Activated naive CD8-positive, alpha-beta T cell treated with anti-CD3 and anti-CD28 coated beads, Interleukin-2, amount 50 U/mL, for 24 hours (primary cell): ENCODE measurements around the gene CFDP1.

Source experiments
- ATAC-seq: fragments of 150-1000 bp; cut with Tn5 transposase; one replicate; pipeline ENCODE4 v1.10.0; 2021
- DNase-seq: peaks from one replicate; pipeline ENCODE4 v3.0.0; 2021
- H3K27ac Mint-ChIP-seq: one replicate; pipeline ENCODE4 v1.8.0; 2021; ENCODE audit warnings: mild to moderate bottlenecking, mixed read lengths
- H3K27me3 Mint-ChIP-seq: one replicate; pipeline ENCODE4 v1.8.0; 2021; ENCODE audit warnings: mixed read lengths
- H3K36me3 Mint-ChIP-seq: one replicate; pipeline ENCODE4 v1.8.0; 2021; ENCODE audit warnings: low read depth, mixed read lengths
- H3K4me1 Mint-ChIP-seq: one replicate; pipeline ENCODE4 v1.8.0; 2021; ENCODE audit warnings: mixed read lengths
- H3K4me3 Mint-ChIP-seq: one replicate; pipeline ENCODE4 v1.8.0; 2021; ENCODE audit warnings: mild to moderate bottlenecking, moderate library complexity, mixed read lengths
- H3K9me3 Mint-ChIP-seq: one replicate; pipeline ENCODE4 v1.8.0; 2021; ENCODE audit warnings: mixed read lengths

The CFDP1 gene

GRCh38 chr16:75304521-75305363 is 128.6 kb downstream of the CFDP1 start:
- DNase-seq (no peak), ATAC-seq (no peak)
- H3K4me3 Mint-ChIP-seq, result no peak overlapping the region
- H3K9me3 Mint-ChIP-seq, result no peaks in the 10 kb centered on the region
- peaks cover 25% of the 10 kb centered on the region for H3K4me1 Mint-ChIP-seq
- peaks cover 56% of the 10 kb centered on the region for H3K36me3 Mint-ChIP-seq
- H3K27ac Mint-ChIP-seq, result peak overlapping the region; percentile 58
- no peaks in the 10 kb centered on the region for H3K27me3 Mint-ChIP-seq

DNA sequence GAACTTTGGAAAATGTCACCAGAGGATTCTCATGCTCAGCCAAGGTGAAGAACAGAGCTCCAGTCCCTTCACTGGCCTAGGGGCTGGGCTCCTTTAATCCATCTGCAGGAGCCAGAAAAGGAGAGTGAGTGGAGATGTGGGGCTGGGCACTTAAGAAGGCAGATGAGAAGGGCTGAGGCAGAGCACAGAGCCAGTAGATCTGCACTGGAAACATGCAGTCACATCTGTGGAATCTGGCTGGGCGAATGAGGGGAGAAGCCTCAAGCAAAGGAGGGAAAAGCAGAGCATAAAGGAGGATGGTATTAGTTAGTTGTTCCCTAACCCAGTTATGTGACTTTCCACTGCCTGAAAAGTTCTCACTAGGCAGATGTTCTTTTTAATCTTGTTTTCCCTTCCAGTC is 131.5 kb downstream of the CFDP1 start:
- ATAC-seq (no peak), DNase-seq (no peak)
- H3K27me3 Mint-ChIP-seq, result no peaks in the 10 kb centered on the region
- H3K4me1 Mint-ChIP-seq, result peaks cover 23% of the 10 kb centered on the region
- no peak overlapping the region for H3K4me3 Mint-ChIP-seq
- H3K27ac Mint-ChIP-seq, result no peak overlapping the region
- no peaks in the 10 kb centered on the region for H3K9me3 Mint-ChIP-seq
- H3K36me3 Mint-ChIP-seq, result peaks cover 65% of the 10 kb centered on the region

DNA sequence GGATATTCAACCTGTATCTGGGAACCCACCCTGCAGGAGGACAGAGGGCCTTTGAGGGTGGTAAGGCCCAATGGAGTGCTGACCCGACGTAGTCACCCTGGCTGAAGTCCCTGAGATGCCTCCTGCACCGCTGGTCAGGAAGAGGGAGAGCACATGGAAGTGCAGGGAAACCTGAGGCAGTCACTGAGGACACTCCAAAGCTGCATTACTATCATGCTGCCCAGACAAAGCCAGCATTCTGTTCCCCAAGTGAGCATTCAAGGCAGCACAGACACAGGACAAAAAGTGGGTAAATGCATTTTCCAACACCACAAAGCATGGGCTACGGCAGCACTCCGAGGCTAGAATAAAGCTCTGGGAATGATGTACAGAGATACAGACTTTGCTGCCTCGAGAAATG is 135.0 kb downstream of the CFDP1 start:
- no peaks in the 10 kb centered on the region for H3K4me1 Mint-ChIP-seq
- H3K27ac Mint-ChIP-seq, result no peak overlapping the region
- no peaks in the 10 kb centered on the region for H3K9me3 Mint-ChIP-seq
- peaks cover 58% of the 10 kb centered on the region for H3K36me3 Mint-ChIP-seq
- ATAC-seq (no peak), DNase-seq (no peak)
- H3K27me3 Mint-ChIP-seq, result no peaks in the 10 kb centered on the region
- H3K4me3 Mint-ChIP-seq, result no peak overlapping the region

DNA sequence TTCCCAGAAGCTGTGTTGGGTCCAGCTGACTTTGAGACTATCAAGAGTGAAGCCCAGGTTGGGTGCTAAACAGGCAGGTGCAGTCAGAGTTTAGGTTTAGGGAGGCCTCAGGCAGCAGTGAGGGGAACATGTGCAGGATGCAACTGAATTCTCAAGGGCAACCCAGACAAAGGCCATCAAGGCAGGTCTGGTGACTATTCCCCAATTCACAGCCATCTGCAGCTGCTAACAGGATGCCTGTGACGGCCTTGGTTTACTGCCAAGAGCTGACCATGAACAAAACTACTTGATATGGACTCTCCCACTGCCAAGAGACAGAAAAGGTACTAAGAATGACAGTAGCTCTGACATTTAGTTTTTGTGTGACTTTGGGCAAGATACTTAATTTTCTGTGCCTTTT is 136.7 kb downstream of the CFDP1 start:
- Mint-ChIP-seq H3K9me3 (no peaks in the 10 kb centered on the region), H3K4me1 (no peaks in the 10 kb centered on the region), H3K4me3 (no peak overlapping the region), H3K27ac (no peak overlapping the region), H3K27me3 (no peaks in the 10 kb centered on the region), H3K36me3 (peaks cover 64% of the 10 kb centered on the region)
- DNase-seq, result no peak
- no peak for ATAC-seq

DNA sequence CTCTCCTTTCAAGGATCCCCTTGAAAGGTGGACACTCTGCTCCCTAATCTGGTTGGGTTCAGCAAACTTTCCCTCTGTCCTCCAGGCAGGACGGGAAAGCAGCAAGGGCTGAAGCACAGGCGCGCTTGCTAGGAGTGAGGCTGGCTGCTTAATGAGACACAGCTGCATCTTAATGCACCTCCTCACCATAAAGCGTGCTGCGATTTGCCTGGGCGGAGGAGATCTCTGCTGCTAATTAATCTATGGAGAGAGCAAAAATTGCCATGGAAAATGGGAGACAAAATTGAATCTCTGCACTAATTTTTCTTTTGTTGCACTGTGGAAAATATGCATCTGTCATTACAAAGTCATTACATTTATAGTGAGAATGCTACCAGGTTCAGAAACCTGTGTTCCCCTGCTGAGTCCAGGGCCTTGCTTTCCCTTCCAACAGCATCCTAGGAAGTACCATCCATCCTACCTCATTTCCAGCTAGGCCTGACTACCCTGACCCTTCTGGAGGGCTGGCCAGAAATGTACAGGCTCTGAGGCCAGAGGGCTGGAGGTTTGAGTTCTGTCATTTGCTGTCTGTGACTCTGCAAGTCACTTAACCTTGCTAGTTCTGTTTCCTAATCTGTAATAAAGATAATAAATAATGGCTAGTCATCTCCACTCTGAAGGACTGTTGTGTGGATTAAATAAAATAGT is 138.4 kb downstream of the CFDP1 start:
- no peak overlapping the region for H3K4me3 Mint-ChIP-seq
- H3K9me3 Mint-ChIP-seq, result no peaks in the 10 kb centered on the region
- H3K27ac Mint-ChIP-seq, result no peak overlapping the region
- ATAC-seq, result no peak
- H3K36me3 Mint-ChIP-seq, result peaks cover 56% of the 10 kb centered on the region
- H3K4me1 Mint-ChIP-seq, result no peaks in the 10 kb centered on the region
- peaks cover 5% of the 10 kb centered on the region for H3K27me3 Mint-ChIP-seq
- no peak for DNase-seq

GRCh38 chr16:75293772-75294171 is 139.5 kb downstream of the CFDP1 start:
- Mint-ChIP-seq H3K36me3 (peaks cover 60% of the 10 kb centered on the region), H3K27ac (no peak overlapping the region), H3K9me3 (no peaks in the 10 kb centered on the region), H3K4me3 (no peak overlapping the region), H3K27me3 (peaks cover 14% of the 10 kb centered on the region), H3K4me1 (peaks cover 6% of the 10 kb centered on the region)
- ATAC-seq (no peak), DNase-seq (no peak)

- H3K27ac Mint-ChIP-seq, result no peak overlapping the region
- no peaks in the 10 kb centered on the region for H3K9me3 Mint-ChIP-seq
- peaks cover 12% of the 10 kb centered on the region for H3K4me1 Mint-ChIP-seq
- no peak overlapping the region for H3K4me3 Mint-ChIP-seq
- no peak for DNase-seq
- H3K36me3 Mint-ChIP-seq, result peaks cover 62% of the 10 kb centered on the region
- H3K27me3 Mint-ChIP-seq, result peaks cover 19% of the 10 kb centered on the region
- no peak for ATAC-seq
Observed at GRCh38 chr16:75293173-75293572, 140.1 kb downstream of the CFDP1 start.

DNA sequence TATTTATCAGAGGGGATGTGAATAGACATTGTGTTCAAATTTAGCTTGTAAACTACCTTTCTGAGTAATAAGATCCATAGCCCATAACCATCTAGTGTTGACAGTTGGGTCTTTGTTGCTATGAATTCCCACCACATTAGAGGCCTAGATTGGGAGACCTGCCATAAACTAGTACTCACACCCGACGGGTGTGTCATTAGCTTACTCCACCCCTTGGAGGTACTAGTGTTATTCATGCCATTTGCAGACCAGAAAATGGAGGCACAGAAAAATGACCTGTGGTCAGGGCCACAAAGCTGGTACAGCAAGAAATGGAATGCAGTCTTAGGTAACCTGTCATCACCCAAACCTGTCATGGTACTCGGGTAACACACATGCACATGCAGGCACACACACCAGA is 140.6 kb downstream of the CFDP1 start:
- H3K27ac Mint-ChIP-seq, result no peak overlapping the region
- H3K4me3 Mint-ChIP-seq, result no peak overlapping the region

DNA sequence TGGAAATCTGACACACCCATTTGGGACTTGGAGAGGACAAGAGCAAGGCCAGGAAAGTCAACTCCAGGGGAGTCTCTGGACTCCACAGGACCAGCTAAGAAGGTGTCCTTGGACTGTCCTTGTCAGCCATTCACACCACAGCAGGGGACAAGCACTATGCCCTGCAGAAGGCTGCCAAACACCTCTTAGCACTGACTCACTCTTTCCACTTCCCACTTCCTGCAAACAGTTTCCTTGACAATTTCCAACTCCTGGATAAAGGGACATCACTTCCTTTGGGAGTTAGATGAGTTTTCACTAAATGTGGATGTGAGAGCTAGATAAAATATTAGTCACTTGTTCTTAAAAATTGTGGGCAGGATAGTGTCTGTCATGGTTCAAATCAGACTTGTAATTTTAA is 144.1 kb downstream of the CFDP1 start:
- H3K4me1 Mint-ChIP-seq, result peaks cover 20% of the 10 kb centered on the region
- H3K4me3 Mint-ChIP-seq, result no peak overlapping the region
- DNase-seq (no peak), ATAC-seq (no peak)
- peaks cover 46% of the 10 kb centered on the region for H3K36me3 Mint-ChIP-seq
- no peaks in the 10 kb centered on the region for H3K9me3 Mint-ChIP-seq
- no peak overlapping the region for H3K27ac Mint-ChIP-seq
- peaks cover 37% of the 10 kb centered on the region for H3K27me3 Mint-ChIP-seq

More for the DNA sequence above, 140.6 kb downstream of the CFDP1 start:
- no peak for ATAC-seq
- DNase-seq, result no peak
- Mint-ChIP-seq H3K36me3 (peaks cover 58% of the 10 kb centered on the region), H3K27me3 (peaks cover 24% of the 10 kb centered on the region), H3K4me1 (peaks cover 15% of the 10 kb centered on the region), H3K9me3 (no peaks in the 10 kb centered on the region)

DNA sequence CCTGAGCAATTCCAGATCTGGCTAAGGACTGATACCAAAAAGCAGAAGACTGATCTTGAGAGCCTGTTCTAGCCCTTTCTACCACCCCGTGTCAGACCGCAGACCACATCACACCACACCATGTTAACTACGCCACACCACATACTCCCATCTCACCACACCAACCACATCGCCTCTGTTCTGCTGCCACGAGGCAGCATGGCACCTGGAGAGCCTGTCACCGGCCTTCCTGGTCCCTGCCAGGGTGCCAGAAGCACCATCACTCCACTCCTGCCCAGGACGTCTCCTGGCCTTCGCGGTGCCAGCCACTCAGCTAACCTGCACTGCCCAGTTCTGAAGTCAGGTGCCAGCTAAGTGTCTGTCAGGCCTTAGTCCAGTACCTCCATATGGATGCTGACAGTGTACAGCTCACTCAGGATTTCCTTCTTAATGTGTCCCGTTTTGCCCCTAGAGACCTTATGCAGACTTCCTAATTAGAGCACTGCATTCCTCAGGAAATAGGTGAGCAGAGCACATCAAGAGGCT is 144.6 kb downstream of the CFDP1 start:
- no peaks in the 10 kb centered on the region for H3K9me3 Mint-ChIP-seq
- ATAC-seq, result peak; percentile 88
- peak; percentile 77 for DNase-seq
- H3K36me3 Mint-ChIP-seq, result peaks cover 41% of the 10 kb centered on the region
- peak overlapping the region; percentile 94 for H3K27ac Mint-ChIP-seq
- H3K4me1 Mint-ChIP-seq, result peaks cover 20% of the 10 kb centered on the region
- H3K4me3 Mint-ChIP-seq, result peak overlapping the region; percentile 73
- peaks cover 40% of the 10 kb centered on the region for H3K27me3 Mint-ChIP-seq

DNA sequence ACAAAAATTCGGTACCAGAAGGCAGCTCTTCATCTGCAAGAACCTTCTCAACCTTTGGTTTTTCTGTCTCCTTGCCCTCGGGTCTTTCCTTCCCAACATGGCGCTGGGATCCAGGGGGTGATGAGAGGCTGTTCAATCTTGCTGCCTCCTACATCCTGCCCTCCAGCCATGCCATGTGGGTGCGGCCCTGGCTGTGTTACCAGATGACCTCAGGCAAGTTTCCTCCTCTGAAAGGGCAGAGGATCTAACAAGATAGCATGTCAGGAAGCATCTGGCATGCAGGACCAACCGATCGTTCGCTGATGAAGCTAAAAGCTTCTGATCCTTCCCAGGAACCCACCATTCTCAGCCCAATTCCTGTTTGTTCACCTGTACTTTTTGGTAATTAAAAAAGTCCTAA is 145.1 kb downstream of the CFDP1 start:
- Mint-ChIP-seq H3K36me3 (peaks cover 38% of the 10 kb centered on the region), H3K9me3 (no peaks in the 10 kb centered on the region), H3K4me1 (peaks cover 20% of the 10 kb centered on the region), H3K27ac (peak overlapping the region; percentile 94), H3K27me3 (peaks cover 40% of the 10 kb centered on the region), H3K4me3 (peak overlapping the region; percentile 73)
- peak; percentile 33 for ATAC-seq
- DNase-seq, result no peak

DNA sequence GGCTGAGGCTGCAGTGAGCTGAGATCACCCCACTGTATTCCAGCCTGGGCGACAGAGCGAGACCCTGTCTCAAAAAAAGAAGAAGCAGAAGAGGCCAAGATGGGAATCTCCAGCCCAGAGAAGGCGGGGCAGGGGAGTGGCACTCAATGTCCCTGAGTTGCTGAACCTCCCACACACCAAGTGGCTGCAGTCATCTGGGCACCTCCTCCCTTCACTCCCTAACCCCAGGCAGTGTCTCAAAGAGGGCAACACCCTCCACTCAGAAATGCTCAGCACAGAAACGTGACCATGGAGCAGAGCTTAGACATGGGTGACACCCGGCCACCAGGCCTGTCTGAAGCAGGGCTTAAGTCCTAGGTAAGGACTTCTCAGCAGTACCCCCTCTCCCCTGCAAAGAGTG is 145.6 kb downstream of the CFDP1 start:
- ATAC-seq, result no peak
- H3K4me1 Mint-ChIP-seq, result peaks cover 20% of the 10 kb centered on the region
- H3K27me3 Mint-ChIP-seq, result peaks cover 40% of the 10 kb centered on the region
- peaks cover 33% of the 10 kb centered on the region for H3K36me3 Mint-ChIP-seq
- no peak overlapping the region for H3K4me3 Mint-ChIP-seq
- DNase-seq, result no peak
- no peak overlapping the region for H3K27ac Mint-ChIP-seq
- no peaks in the 10 kb centered on the region for H3K9me3 Mint-ChIP-seq

GRCh38 chr16:75286389-75286788 is 146.9 kb downstream of the CFDP1 start:
- Mint-ChIP-seq H3K9me3 (no peaks in the 10 kb centered on the region), H3K27me3 (peaks cover 45% of the 10 kb centered on the region), H3K27ac (no peak overlapping the region), H3K36me3 (peaks cover 20% of the 10 kb centered on the region), H3K4me1 (peaks cover 20% of the 10 kb centered on the region), H3K4me3 (no peak overlapping the region)
- DNase-seq, result no peak
- ATAC-seq, result no peak

DNA sequence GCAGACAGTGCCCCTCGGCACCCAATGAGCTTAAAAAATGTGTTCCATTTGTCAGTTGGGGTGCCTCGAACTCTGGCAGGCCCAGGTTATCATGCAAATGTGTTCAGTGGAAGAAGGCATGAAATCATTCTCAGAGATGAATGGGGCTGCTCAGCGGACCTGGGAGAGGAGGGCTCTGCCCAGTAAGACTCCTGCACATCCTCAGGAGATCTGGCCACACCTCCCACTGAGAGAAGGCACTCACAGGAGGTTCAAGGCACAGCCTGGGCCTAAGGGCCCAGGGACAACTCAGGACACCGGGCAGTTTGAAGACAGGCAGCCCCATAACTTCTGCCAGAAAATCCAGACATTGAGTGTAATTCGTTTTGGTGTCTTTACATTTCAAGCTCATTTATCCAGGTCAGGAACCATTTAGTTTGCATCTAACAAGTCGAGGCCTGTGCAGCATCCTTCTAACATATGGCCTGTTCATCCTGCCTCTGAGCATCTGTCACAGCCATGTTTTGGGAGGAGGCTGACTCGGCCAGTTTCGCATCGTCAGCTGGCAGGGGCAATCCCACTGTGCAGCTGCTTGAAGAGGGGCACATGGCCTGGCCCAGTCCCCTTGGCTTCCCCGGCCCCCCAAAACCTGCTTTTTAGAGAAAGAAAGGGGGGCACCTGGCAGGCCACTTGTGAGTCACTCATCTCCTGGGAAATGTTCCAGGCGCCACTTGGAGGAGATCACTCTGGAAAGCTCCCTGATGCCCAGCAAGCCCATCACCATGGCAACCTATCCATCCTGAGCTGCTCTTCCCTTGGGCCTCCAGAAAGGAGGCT is 150.6 kb downstream of the CFDP1 start:
- Mint-ChIP-seq H3K4me1 (peaks cover 5% of the 10 kb centered on the region), H3K27me3 (peaks cover 52% of the 10 kb centered on the region), H3K36me3 (peaks cover 3% of the 10 kb centered on the region), H3K4me3 (no peak overlapping the region), H3K27ac (no peak overlapping the region), H3K9me3 (no peaks in the 10 kb centered on the region)
- DNase-seq (no peak), ATAC-seq (no peak)
